RKO (cell line): Measurements from ENCODE around the gene RDH13.
"Not testable (repeated sequence)": the region's sequence is repeated elsewhere in the genome, so short reads cannot be mapped to it uniquely, and the experiment has no call there.

Source experiments
- DNase-seq: peaks from one replicate; pipeline ENCODE4 v3.0.0-alpha.2; 2016; ENCODE audit warnings: low spot score

RDH13 gene

GRCh38 chr19:55044771-55045716 lies 17.9 kb downstream of the RDH13 start:
- DNase-seq, result no peak

DNA sequence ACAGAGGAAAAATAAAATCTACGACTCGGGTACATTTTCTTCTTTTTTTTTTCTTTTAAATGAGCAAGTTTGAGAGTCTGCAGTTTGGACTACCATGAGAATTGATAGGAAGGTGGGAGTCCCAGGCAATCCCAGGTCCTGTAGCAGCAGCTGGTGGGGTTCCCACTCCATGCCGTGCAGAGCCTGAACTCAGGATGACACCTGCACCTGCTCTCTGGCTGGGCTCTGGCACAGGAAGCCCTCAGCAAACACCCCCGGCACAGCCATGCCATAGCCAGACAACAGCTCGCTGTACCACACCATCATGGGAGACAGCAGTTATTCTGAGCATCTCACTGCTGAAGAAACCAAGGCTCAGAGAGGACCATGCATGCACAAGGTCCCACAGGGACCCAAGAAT lies 18.7 kb downstream of the RDH13 start:
- DNase-seq, result no peak

DNA sequence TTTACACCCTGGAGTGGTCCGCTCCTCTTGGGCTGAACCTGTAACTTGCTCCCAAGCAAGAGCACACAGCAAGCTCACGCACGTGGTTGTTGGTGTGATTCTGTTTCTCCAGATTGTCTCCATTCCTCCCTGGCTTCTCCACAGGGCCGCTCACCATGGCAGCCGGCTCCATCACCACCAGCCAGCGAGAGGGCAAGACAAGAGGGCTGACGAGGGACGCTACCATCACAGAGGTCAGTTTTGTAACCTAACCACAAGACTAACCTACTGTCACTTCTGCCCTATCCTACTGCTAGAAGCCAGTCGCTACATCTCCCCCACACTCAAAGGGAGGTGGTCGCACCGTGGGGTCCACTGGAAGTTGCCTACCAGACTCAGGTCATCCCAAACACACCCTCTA lies 20.3 kb downstream of the RDH13 start:
- DNase-seq, result no peak

DNA sequence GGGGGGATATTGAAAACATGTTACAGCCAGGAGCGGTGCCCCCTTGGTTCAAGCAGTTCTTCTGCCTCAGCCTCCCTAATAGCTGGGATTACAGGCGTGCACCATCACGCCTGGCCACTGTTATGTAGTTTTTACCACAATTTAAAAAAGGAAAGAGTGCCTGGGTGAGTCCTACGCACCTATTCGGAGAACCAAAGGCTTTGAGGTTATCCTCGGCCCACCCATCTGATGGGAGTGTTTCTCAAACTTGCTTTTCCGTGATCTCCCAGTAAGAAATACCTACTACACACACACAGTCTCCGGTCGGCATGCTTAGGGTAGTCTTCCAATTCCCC lies 20.6 kb downstream of the RDH13 start:
- no peak for DNase-seq

DNA sequence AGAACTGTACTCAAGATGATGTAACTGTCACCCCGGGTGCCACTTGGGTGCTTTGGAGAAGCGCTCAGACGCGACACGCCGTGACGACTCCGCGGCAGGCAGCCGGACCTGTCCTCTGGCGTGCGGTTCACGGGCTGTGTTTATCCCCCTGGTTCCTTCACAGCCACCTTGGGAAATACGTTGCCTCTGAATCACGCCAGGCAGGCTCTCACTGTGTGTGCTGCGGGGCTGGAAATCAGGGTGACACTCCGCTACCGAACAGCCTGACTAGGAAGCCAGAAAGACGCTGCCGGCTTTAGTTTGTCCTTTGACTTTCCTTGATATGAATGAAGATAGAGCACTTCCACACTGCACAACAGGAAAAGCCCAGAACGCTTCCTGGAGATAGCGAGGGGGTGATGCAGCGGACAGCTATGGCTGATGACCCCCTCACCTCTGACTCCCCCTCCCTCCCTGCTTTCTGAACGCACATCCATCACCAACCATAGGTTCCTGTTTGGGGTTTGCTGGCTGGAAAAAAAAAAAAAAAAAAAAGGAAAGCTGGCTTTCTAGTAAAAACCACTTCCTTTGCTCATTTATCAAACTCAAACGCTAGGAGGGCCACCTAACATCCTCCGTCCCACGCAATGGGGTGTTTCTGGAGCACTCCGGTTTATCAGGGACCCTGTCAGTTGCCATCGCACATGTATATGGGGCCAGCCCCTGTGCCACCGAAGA lies 21.2 kb downstream of the RDH13 start:
- no peak for DNase-seq

GRCh38 chr19:55041244-55041626 lies 21.7 kb downstream of the RDH13 start:
- no peak for DNase-seq

GRCh38 chr19:55040654-55041053 lies 22.3 kb downstream of the RDH13 start:
- DNase-seq, result not testable (repeated sequence)

DNA sequence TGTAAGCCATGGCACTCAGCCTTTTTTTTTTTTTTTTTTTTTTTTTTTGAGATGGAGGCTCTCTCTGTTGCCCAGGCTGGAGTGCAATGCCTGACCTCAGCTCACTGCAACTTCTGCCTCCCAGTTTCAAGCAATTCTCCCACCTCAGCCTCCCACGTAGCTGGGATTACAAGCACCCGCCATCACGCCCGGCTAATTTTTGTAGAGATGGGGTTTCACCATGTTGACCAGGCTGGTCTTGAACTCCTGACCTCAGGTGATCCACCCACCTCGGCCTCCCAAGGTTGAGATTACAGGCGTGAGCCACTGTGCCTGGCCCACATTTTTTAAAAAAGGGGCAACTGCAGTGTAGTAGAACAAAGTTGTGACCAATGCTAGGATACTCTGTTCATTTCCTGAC lies 25.3 kb downstream of the RDH13 start:
- not testable (repeated sequence) for DNase-seq

- DNase-seq, result no peak
Measured at GRCh38 chr19:55036058-55036457, 26.9 kb downstream of the RDH13 start.

DNA sequence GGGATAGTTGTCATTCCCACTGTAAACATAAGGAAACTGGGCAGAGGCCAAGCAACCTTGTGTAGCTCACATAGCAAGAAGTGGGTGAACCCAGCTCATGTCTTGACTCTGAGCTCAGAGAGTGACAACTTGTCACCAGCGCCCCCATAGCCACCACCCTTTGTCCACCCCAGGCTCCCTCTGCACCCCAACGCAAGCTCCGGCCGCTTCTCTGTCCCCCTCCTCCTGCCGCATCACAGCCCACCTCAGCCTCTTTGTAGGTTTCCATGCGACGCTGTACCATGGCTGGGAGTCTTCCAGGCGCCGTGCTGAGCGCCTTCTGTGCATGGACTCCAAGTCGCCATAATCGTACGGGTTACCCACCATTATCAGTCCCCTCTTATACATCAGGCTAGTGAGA lies 28.2 kb downstream of the RDH13 start:
- no peak for DNase-seq

GRCh38 chr19:55032976-55033643 lies 29.8 kb downstream of the RDH13 start:
- DNase-seq, result not testable (repeated sequence)

DNA sequence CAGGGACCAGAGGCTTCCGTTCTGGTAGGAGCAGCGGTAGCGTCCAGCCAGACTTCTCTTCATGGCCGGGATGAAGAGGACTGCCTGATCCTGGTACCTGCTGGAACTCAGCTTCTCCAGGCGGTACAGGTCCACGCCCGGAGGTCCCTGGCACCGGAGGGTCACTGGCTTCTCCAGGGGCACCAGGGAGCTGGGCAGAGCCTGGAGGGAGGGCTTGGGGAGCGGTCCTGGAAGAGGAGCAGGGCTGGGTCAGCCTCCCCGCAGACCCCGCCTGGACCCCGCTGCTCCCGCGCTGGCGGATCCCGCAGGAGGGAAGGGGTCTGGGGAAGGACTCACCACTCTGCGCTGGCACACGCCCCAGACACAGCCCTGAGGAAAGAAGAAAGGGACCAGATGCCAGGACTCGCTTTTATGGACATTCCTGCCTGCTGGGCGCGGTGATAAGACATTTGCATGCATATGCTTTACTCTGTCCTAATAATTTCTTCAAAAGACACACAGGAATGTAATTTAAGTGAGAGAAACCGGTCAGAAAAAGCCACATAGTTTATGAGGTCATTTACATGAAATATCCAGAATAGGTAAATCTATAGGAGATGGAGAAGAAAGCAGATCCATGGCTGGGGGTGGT lies 30.7 kb downstream of the RDH13 start:
- DNase-seq, result no peak

DNA sequence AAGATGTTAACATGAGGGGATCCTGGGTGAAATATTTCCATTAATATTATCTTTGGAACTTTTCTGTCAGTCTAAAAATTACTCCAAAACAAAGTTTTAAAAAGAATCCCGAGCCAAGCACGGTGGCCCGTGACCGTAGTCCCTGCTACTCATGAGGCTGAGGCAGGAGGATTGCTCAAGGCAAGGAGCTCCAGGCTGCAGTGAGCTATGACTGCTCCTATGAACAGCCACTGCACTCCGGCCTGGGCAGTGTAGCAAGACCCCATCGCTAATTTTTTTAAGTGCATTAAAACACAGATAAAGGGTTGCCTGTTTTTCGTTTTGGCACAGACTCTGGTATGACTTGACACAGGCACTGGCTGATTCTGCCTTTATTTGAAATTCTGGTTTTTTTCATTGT lies 31.8 kb downstream of the RDH13 start:
- no peak for DNase-seq

- no peak for DNase-seq
Measured at GRCh38 chr19:55028757-55029156, 34.2 kb downstream of the RDH13 start.

- DNase-seq, result peak; percentile 54
Measured at GRCh38 chr19:55027472-55028337, 35.2 kb downstream of the RDH13 start.

- not testable (repeated sequence) for DNase-seq
Measured at GRCh38 chr19:55027140-55027471, 35.8 kb downstream of the RDH13 start.

- DNase-seq, result no peak
Measured at GRCh38 chr19:55024111-55024510, 38.8 kb downstream of the RDH13 start.

DNA sequence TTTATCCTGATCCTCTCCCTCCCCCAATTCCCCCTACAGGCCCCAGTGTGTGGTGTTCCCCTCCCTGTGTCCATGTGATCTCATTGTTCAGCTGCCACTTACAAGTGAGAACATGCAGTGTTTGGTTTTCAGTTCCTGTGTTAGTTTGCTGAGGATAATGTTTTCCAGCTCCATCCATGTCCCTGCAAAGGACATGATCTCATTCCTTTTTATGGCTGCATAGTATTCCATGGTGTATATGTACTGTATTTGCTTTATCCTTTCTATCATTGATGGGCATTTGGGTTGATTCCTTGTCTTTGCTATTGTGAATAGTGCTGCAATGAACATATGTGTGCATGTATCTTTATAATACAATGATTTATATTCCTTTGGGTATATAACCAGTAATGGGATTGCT lies 42.6 kb downstream of the RDH13 start:
- not testable (repeated sequence) for DNase-seq

DNA sequence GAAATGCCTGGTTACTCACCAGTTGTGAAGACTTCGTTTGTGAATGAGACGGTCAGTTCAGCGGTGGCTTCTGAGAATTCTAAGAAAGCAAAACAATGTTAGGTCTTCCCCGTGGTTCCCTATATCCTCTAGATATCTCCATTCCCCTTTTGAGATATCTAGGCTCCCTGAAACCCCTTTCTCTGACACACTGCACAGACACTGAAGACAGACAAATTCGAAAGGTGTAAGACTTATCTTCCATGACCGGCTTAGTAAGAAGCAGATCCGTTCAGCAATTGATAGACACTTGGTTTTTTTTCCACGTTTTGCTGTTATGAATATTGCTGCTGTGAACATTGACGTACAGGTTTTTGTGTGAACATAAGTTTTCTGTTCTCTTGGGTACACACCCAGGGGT lies 44.3 kb downstream of the RDH13 start:
- no peak for DNase-seq

GRCh38 chr19:55018216-55018615 lies 44.7 kb downstream of the RDH13 start:
- no peak for DNase-seq

DNA sequence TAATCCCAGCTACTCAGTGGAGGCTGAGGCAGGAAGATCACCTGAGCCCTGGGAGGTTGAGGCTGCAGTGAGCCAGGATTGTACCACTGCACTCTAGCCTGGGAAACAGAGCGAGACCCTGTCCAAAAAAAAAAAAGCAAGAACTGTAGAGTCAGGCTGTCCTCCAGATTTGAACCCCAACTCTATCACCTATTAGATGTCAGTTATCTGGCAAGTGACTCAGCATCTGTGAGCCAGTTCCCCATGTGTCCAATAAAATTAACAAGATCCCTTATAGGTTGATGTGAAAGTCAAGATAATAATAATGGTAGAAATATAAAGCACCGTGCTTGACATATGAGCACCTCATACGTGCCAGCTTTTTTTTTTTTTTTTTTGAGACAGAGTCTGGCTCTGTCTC lies 46.9 kb downstream of the RDH13 start:
- DNase-seq, result no peak

DNA sequence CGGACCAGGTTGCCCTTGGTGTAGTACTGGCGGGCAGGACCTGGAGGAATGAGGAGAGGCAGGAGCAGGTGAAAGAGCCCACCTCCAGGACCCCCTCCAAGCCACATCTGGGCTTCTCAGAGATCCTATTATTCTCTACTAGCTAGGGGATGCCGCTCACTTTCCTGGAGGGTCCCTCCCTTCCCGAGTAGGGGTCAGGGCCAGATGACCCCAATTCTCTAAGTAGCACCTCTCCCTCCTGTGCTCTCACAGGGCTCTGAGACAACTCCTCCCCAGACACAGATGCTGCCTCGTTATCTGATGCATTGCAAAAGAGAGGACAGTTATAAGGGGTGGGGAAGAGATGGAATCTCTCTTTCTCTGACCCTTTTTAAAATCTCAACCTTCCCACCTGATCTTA lies 47.8 kb downstream of the RDH13 start:
- DNase-seq, result no peak
